ENCODE data around the gene SH3RF3. TPM values are rescaled to one million over a fixed set of nuclear protein-coding genes. Genes with fewer than 3 reads are reported as not detected.
"Not testable (repeated sequence)": the region's sequence is repeated elsewhere in the genome, so short reads cannot be mapped to it uniquely, and the experiment has no call there.

Gene SH3RF3
- total RNA-seq, 1 donor from 2014 or later = 1.7 TPM

- H3K9me3 Mint-ChIP-seq (ENCODE audit: unreplicated experiment) = no peaks in the 10 kb centered on the region
- H3K36me3 Mint-ChIP-seq (ENCODE audit: unreplicated experiment) = peaks cover 7% of the 10 kb centered on the region
- H3K4me3 Mint-ChIP-seq (ENCODE audit: unreplicated experiment) = no peak overlapping the region
- H3K27ac Mint-ChIP-seq (ENCODE audit: unreplicated experiment) = no peak overlapping the region
- H3K27me3 Mint-ChIP-seq (ENCODE audit: unreplicated experiment) = no peaks in the 10 kb centered on the region
- no peak for TF ChIP-seq CTCF (IDR thresholded peaks at IDR 0.05; ENCODE audit: partially characterized antibody, unreplicated experiment)
- H3K4me1 Mint-ChIP-seq (ENCODE audit: low read depth, unreplicated experiment) = no peaks in the 10 kb centered on the region
- DNase-seq = no peak
These were observed 11.2 kb upstream of the SH3RF3 start for GRCh38 chr2:109117780-109118179.

- Mint-ChIP-seq H3K27ac (ENCODE audit: unreplicated experiment) (no peak overlapping the region), H3K4me1 (ENCODE audit: low read depth, unreplicated experiment) (no peaks in the 10 kb centered on the region), H3K27me3 (ENCODE audit: unreplicated experiment) (no peaks in the 10 kb centered on the region), H3K36me3 (ENCODE audit: unreplicated experiment) (peaks cover 7% of the 10 kb centered on the region), H3K9me3 (ENCODE audit: unreplicated experiment) (peaks cover under 1% of the 10 kb centered on the region), H3K4me3 (ENCODE audit: unreplicated experiment) (no peak overlapping the region)
- DNase-seq = no peak
- no peak for TF ChIP-seq CTCF (IDR thresholded peaks at IDR 0.05; ENCODE audit: partially characterized antibody, unreplicated experiment)
These were observed 10.7 kb upstream of the SH3RF3 start for GRCh38 chr2:109118321-109118720.

GRCh38 chr2:109120166-109120565 lies 8.8 kb upstream of the SH3RF3 start:
- Mint-ChIP-seq H3K4me3 (ENCODE audit: unreplicated experiment) (no peak overlapping the region), H3K9me3 (ENCODE audit: unreplicated experiment) (peaks cover 3% of the 10 kb centered on the region), H3K27ac (ENCODE audit: unreplicated experiment) (no peak overlapping the region), H3K4me1 (ENCODE audit: low read depth, unreplicated experiment) (no peaks in the 10 kb centered on the region), H3K36me3 (ENCODE audit: unreplicated experiment) (peaks cover 7% of the 10 kb centered on the region), H3K27me3 (ENCODE audit: unreplicated experiment) (no peaks in the 10 kb centered on the region)
- DNase-seq = no peak
- no peak for TF ChIP-seq CTCF (IDR thresholded peaks at IDR 0.05; ENCODE audit: partially characterized antibody, unreplicated experiment)

GRCh38 chr2:109120686-109121085 lies 8.3 kb upstream of the SH3RF3 start:
- H3K27me3 Mint-ChIP-seq (ENCODE audit: unreplicated experiment); H3K4me1 Mint-ChIP-seq (ENCODE audit: low read depth, unreplicated experiment); H3K27ac Mint-ChIP-seq (ENCODE audit: unreplicated experiment); H3K4me3 Mint-ChIP-seq (ENCODE audit: unreplicated experiment); DNase-seq; H3K36me3 Mint-ChIP-seq (ENCODE audit: unreplicated experiment); H3K9me3 Mint-ChIP-seq (ENCODE audit: unreplicated experiment): not testable (repeated sequence)

GRCh38 chr2:109123586-109124201 lies 5.3 kb upstream of the SH3RF3 start:
- no peak for TF ChIP-seq CTCF (IDR thresholded peaks at IDR 0.05; ENCODE audit: partially characterized antibody, unreplicated experiment)
- H3K9me3 Mint-ChIP-seq (ENCODE audit: unreplicated experiment) = peaks cover 3% of the 10 kb centered on the region
- no peak for DNase-seq
- no peaks in the 10 kb centered on the region for H3K27me3 Mint-ChIP-seq (ENCODE audit: unreplicated experiment)
- no peak overlapping the region for H3K4me3 Mint-ChIP-seq (ENCODE audit: unreplicated experiment)
- H3K4me1 Mint-ChIP-seq (ENCODE audit: low read depth, unreplicated experiment) = no peaks in the 10 kb centered on the region
- no peaks in the 10 kb centered on the region for H3K36me3 Mint-ChIP-seq (ENCODE audit: unreplicated experiment)
- no peak overlapping the region for H3K27ac Mint-ChIP-seq (ENCODE audit: unreplicated experiment)

Measured in glutamatergic neuron (in vitro differentiated cells).